Smooth muscle cell of trachea (primary cell): Measurements from ENCODE around the gene CCDC102B. TPM values are rescaled to one million over a fixed set of nuclear protein-coding genes. Genes with fewer than 3 reads are reported as not detected.

ENCODE experiments used
- total RNA-seq: library from RNA; depleted of rRNA; stranded (reverse); fragments of >200 nt; gene quantifications from 2 replicates; pipeline ENCODE4 v1.2.1, GENCODE V29; 2014

Gene CCDC102B
- total RNA-seq = 18.2 and 51.8 TPM in 2 replicates

GRCh38 chr18:68797871-68798270, at the start of gene CCDC102B:
Gene CCDC102B, plus strand, starts transcription at chr18:68798080. Its CDS starts 38,684 bp downstream, at chr18:68836764.

Other genes with a start within 250 kb of the CCDC102B start
- gene TMX3, start 83.0 kb upstream of the CCDC102B start, total RNA-seq = 85.3 and 132 TPM in 2 replicates